OCI-LY7 (cell line): ENCODE results near the gene CHN2. TPM values are rescaled to one million over a fixed set of nuclear protein-coding genes. Genes with fewer than 3 reads are reported as not detected.

Source experiments
- BruUV-seq: library from RNA; stranded (reverse); fragments of 400-500 nt; replicated peaks from 2 replicates; lab custom pipeline; 2021; lab: Mats Ljungman, UMichigan
- CTCF ChIA-PET: fragments of 300-600 bp; sonication (Branson Sonifier 250); formaldehyde crosslinking; loops from one replicate; lab custom pipeline; 2022; ENCODE audit warnings: antibody characterized with exemption; ENCODE audit not compliant: unreplicated experiment; lab: Charles Lee
- POLR2A ChIA-PET: fragments of 300-600 bp; sonication (Branson Sonifier 250); formaldehyde crosslinking; loops from one replicate; lab custom pipeline; 2022; ENCODE audit warnings: antibody characterized with exemption; lab: Charles Lee
- DNase-seq: peaks from one replicate; pipeline ENCODE4 v3.0.0-alpha.2; 2015; ENCODE audit warnings: low spot score
- H2AFZ ChIP-seq: fragments of 200-600 bp; sonication (generic), shearing (Covaris generic); 2 replicates; pipeline ENCODE4 v1.6.1; 2014; ENCODE audit warnings: mild to moderate bottlenecking, antibody characterized with exemption, low read length, moderate library complexity
- H3K27ac ChIP-seq: fragments of 200-600 bp; sonication (generic); 2 replicates; pipeline ENCODE4 v1.5.1; 2014; ENCODE audit warnings: mixed run types, low read depth, mild to moderate bottlenecking, moderate library complexity, low read length, inconsistent platforms; ENCODE audit not compliant: poor library complexity, severe bottlenecking
- H3K36me3 ChIP-seq: fragments of 200-600 bp; sonication (generic); 2 replicates; pipeline ENCODE4 v1.6.1; 2014; ENCODE audit warnings: mild to moderate bottlenecking, antibody characterized with exemption, low read length, moderate library complexity, mixed read lengths; ENCODE audit not compliant: insufficient read depth
- H3K4me1 ChIP-seq: fragments of 200-600 bp; sonication (generic); 2 replicates; pipeline ENCODE4 v1.5.1; 2014; ENCODE audit warnings: mild to moderate bottlenecking, low read length; ENCODE audit not compliant: insufficient read depth, poor library complexity, severe bottlenecking
- H3K4me2 ChIP-seq: fragments of 200-600 bp; sonication (generic); 2 replicates; pipeline ENCODE4 v1.6.1; 2014; ENCODE audit warnings: mild to moderate bottlenecking, low read length
- H3K4me3 ChIP-seq: fragments of 200-600 bp; sonication (generic); 2 replicates; pipeline ENCODE4 v1.5.1; 2014; ENCODE audit warnings: mild to moderate bottlenecking, low read depth, low read length; ENCODE audit not compliant: poor library complexity, severe bottlenecking
- H3K79me2 ChIP-seq: fragments of 200-600 bp; sonication (generic); 2 replicates; pipeline ENCODE4 v1.6.1; 2016; ENCODE audit warnings: low read depth, mild to moderate bottlenecking, low read length, moderate library complexity, mixed read lengths; ENCODE audit not compliant: insufficient read depth
- H3K9me2 ChIP-seq: fragments of 200-600 bp; sonication (generic); 2 replicates; pipeline ENCODE4 v1.6.1; 2016; ENCODE audit warnings: mild to moderate bottlenecking, low read length, mixed read lengths; ENCODE audit not compliant: insufficient read depth
- H3K9me3 ChIP-seq: fragments of 200-600 bp; sonication (generic); 2 replicates; pipeline ENCODE4 v1.6.1; 2014; ENCODE audit warnings: mild to moderate bottlenecking, mixed run types, low read length, mixed read lengths
- H4K20me1 ChIP-seq: fragments of 200-600 bp; sonication (generic); 2 replicates; pipeline ENCODE4 v1.6.1; 2014; ENCODE audit warnings: mild to moderate bottlenecking, antibody characterized with exemption, low read length, moderate library complexity, mixed read lengths; ENCODE audit not compliant: insufficient read depth
- CTCF ChIP-seq: fragments of 200-600 bp; sonication (generic); conservative IDR thresholded peaks from 2 replicates; pipeline ENCODE4 v1.5.1; 2014; ENCODE audit warnings: mild to moderate bottlenecking, antibody characterized with exemption, low read length, moderate library complexity, mixed read lengths
- EZH2phosphoT487 ChIP-seq: fragments of 200-600 bp; sonication (generic); IDR thresholded peaks from 2 replicates; pipeline ENCODE4 v1.6.1; 2018; ENCODE audit warnings: low read depth, borderline replicate concordance, mild to moderate bottlenecking, mixed run types, antibody characterized with exemption, low read length, moderate library complexity, mixed read lengths
- intact Hi-C: fragments of 100-400 bp; cut with micrococcal nuclease; formaldehyde crosslinking; loops from one replicate; pipeline ENCODE4 v1.10.0; 2022; ENCODE audit not compliant: unreplicated experiment
- total RNA-seq, 2 experiments: library from RNA; depleted of rRNA in 1 of 2; stranded (reverse); fragments of >200 nt in 1 of 2; shearing (Covaris generic) in 1 of 2; gene quantifications; 2 replicates each; pipeline ENCODE4 v1.2.3, GENCODE V29; 2014 to 2022

Gene CHN2
- total RNA-seq, 2 experiments from 2014 or later = not detected

DNA sequence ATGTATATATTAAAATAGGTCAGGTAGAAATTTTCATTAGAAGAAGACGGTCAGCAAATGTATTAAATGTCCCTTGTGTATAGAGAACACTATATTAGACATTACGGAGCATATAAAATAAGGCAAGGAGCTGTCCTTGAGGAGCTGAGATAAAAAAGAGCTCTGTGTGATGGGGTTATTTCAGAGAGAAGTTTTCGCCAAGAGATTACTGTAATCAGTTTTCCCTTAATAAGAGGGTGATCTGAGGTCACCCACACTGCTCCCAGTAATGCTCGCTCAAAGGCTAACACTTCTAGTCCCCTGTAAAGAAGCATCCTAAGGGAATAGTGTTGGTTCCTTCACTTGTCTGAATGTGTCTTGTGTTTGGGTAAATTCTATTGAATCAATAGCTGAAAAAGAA is 282.3 kb downstream of the CHN2 start:
- no peaks in the 10 kb centered on the region for H4K20me1 ChIP-seq
- H3K4me2 ChIP-seq = no peak overlapping the region
- no peak for TF ChIP-seq CTCF
- TF ChIP-seq EZH2phosphoT487 = no peak
- no peaks in the 10 kb centered on the region for H3K4me1 ChIP-seq
- no TSS peak for BruUV-seq
- H2AFZ ChIP-seq = no peak overlapping the region
- no peaks in the 10 kb centered on the region for H3K36me3 ChIP-seq
- no peak overlapping the region for H3K4me3 ChIP-seq
- ChIA-PET POLR2A (no interaction called here), CTCF (no interaction called here)
- DNase-seq = no peak
- no peak overlapping the region for H3K27ac ChIP-seq
- intact Hi-C loops = no loop called here
- no peaks in the 10 kb centered on the region for H3K9me2 ChIP-seq
- no peaks in the 10 kb centered on the region for H3K79me2 ChIP-seq
- no peaks in the 10 kb centered on the region for H3K9me3 ChIP-seq

DNA sequence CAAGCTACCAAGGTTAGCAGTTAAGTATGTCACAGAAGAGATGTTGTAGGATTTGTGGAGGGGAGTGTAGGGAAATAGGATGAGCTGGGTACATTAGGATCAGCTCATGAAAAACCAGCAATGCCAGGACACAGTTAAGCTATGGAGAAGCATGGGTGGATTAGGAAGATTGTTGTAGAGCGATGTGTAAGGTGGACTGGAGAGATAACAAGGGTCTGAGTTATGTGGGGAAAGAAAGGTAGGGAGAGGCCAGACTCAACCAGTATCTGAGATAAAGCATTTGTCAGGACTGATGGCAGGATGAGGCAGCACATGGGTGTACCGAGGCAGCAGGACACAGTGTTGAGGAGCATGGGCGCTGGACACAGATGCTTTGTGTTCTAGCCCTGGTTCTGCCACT is 283.7 kb downstream of the CHN2 start:
- H3K4me2 ChIP-seq = no peak overlapping the region
- DNase-seq = no peak
- TF ChIP-seq EZH2phosphoT487 (no peak), CTCF (no peak)
- H3K27ac ChIP-seq = no peak overlapping the region
- H3K4me1 ChIP-seq = no peaks in the 10 kb centered on the region
- no peaks in the 10 kb centered on the region for H3K36me3 ChIP-seq
- no peaks in the 10 kb centered on the region for H3K9me3 ChIP-seq
- BruUV-seq = no TSS peak
- no peaks in the 10 kb centered on the region for H4K20me1 ChIP-seq
- no peaks in the 10 kb centered on the region for H3K79me2 ChIP-seq
- ChIA-PET POLR2A (no interaction called here), CTCF (no interaction called here)
- H2AFZ ChIP-seq = no peak overlapping the region
- no peak overlapping the region for H3K4me3 ChIP-seq
- no peaks in the 10 kb centered on the region for H3K9me2 ChIP-seq
- intact Hi-C loops = no loop called here

DNA sequence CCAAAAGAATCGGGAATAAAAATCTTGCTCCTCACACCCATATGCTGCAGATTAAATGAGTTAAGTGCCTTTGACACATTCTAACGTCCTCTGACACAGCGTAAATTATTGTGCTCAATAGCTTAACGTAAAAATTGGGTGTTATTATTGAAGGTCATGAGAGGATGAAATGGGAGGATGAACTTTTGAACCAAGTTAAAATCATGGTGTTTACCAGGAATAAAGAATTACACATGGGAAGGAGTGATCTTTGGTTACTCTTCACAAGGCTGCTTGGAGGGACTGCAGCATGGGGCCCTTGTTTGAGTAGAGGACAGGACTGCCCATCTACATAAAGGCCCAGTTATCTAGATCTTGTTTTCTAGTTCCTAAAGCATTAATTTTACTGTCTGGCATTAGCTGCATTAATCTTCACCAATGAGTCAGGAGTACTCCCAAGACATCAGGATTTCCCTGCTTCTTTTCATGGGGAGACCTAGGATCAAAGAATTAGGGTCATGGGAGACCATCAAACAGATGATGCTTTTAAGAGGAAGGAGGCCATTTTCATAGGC is 284.2 kb downstream of the CHN2 start:
- Histone ChIP-seq H3K4me3 (no peak overlapping the region), H3K9me3 (no peaks in the 10 kb centered on the region), H3K4me2 (no peak overlapping the region), H3K27ac (no peak overlapping the region), H4K20me1 (no peaks in the 10 kb centered on the region), H3K9me2 (no peaks in the 10 kb centered on the region), H2AFZ (no peak overlapping the region), H3K36me3 (no peaks in the 10 kb centered on the region), H3K79me2 (no peaks in the 10 kb centered on the region), H3K4me1 (no peaks in the 10 kb centered on the region)
- ChIA-PET CTCF (no interaction called here), POLR2A (no interaction called here)
- intact Hi-C loops = no loop called here
- TF ChIP-seq EZH2phosphoT487 (no peak), CTCF (no peak)
- DNase-seq = no peak
- BruUV-seq = no TSS peak
